BE2C (cell line): ENCODE results near the gene MYOZ3.

ENCODE experiments used
- DNase-seq: peaks from one replicate; pipeline ENCODE4 v3.0.0-alpha.2; 2020
- H3K27me3 ChIP-seq: fragments of 250-450 bp; sonication (Bioruptor Pico); 2 replicates; pipeline ENCODE4 v1.5.1; 2020; ENCODE audit warnings: mild to moderate bottlenecking
- H3K36me3 ChIP-seq: fragments of 250-450 bp; sonication (Bioruptor Pico); 2 replicates; pipeline ENCODE4 v1.5.1; 2020; ENCODE audit warnings: mild to moderate bottlenecking
- H3K4me1 ChIP-seq: fragments of 250-450 bp; sonication (Bioruptor Pico); 2 replicates; pipeline ENCODE4 v1.5.1; 2020
- H3K4me3 ChIP-seq: 2 replicates; pipeline ENCODE4 v1.5.1; 2011; ENCODE audit warnings: low read depth, low read length
- H3K9me3 ChIP-seq: fragments of 250-450 bp; sonication (Bioruptor Pico); 2 replicates; pipeline ENCODE4 v1.5.1; 2020
- TF ChIP-seq, protein P1 (sequence below): IDR thresholded peaks from 2 replicates; pipeline ENCODE4 v1.5.1; 2012; ENCODE audit warnings: mild to moderate bottlenecking, low read depth, low read length

Gene MYOZ3

DNA sequence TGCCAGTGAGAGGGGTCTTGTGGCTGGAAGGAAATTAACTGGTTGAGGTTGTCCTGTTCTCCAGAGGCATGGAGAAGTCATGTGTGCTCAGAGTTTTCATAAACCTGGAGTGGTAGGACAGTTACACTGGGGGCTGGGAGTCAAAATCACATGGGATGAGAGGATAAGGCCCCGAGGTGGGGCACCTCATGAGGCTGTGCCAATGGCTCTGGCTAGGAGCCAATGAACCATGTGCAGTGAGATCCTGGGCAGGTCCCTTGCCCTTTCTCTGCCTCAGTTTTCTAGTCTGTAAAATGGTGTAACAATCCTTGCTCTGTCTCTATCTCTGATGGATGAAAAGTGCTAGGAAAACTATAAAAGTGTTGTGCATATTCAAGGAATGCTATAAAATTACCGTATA, 27.6 kb upstream of the MYOZ3 start:
- Histone ChIP-seq H3K4me1 (peaks cover 17% of the 10 kb centered on the region), H3K27me3 (no peaks in the 10 kb centered on the region), H3K36me3 (no peaks in the 10 kb centered on the region), H3K9me3 (no peaks in the 10 kb centered on the region), H3K4me3 (no peak overlapping the region)
- TF ChIP-seq, protein P1, sequence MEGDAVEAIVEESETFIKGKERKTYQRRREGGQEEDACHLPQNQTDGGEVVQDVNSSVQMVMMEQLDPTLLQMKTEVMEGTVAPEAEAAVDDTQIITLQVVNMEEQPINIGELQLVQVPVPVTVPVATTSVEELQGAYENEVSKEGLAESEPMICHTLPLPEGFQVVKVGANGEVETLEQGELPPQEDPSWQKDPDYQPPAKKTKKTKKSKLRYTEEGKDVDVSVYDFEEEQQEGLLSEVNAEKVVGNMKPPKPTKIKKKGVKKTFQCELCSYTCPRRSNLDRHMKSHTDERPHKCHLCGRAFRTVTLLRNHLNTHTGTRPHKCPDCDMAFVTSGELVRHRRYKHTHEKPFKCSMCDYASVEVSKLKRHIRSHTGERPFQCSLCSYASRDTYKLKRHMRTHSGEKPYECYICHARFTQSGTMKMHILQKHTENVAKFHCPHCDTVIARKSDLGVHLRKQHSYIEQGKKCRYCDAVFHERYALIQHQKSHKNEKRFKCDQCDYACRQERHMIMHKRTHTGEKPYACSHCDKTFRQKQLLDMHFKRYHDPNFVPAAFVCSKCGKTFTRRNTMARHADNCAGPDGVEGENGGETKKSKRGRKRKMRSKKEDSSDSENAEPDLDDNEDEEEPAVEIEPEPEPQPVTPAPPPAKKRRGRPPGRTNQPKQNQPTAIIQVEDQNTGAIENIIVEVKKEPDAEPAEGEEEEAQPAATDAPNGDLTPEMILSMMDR, result no peak
- DNase-seq, result no peak

DNA sequence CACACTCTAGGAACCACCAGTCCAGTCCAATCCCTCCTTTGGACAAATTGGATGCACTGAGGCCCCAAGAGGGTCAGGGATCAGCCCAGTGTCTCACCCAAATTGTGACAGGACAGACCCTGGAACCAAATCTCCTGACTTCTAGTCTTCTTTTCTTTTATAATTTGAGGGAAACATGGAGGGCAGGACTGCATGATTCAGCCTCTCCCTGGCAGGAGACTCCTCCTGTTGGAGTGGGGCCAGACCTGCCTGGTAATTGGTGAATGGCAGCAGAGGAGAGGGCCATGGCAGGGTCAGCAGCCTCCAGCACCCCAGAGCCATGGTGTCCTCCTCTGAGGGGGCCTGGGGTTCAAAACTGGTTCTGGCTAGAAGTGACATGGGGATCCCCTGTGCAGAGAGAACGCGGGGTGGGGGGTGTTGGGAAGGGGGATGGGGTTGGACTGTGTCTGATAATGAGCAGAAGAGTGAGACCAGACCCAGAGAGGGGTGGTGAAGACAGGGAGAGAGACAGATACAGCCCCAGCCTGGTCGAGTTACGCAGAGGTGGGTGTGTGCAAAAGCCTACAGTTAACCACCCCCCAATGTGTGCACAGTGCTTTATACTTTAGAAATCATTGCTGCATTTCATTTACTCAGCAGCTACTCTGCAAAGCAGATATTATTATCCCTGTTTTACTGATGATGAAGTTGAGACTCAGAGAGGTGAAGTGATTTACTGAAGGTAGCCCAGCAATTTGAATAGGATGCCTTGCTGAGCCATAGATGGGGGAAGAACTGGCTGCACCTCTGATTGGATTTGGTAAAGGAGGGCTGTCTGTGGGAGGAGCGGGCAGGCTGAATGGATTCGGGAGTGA, 24.4 kb upstream of the MYOZ3 start:
- Histone ChIP-seq H3K27me3 (no peaks in the 10 kb centered on the region), H3K36me3 (no peaks in the 10 kb centered on the region), H3K4me3 (no peak overlapping the region), H3K9me3 (no peaks in the 10 kb centered on the region), H3K4me1 (peaks cover 45% of the 10 kb centered on the region)
- DNase-seq, result peak; percentile 89
- TF ChIP-seq, protein P1, result 0 out of 2 replicates have a peak, but pooled peaks have one; percentile 5

DNA sequence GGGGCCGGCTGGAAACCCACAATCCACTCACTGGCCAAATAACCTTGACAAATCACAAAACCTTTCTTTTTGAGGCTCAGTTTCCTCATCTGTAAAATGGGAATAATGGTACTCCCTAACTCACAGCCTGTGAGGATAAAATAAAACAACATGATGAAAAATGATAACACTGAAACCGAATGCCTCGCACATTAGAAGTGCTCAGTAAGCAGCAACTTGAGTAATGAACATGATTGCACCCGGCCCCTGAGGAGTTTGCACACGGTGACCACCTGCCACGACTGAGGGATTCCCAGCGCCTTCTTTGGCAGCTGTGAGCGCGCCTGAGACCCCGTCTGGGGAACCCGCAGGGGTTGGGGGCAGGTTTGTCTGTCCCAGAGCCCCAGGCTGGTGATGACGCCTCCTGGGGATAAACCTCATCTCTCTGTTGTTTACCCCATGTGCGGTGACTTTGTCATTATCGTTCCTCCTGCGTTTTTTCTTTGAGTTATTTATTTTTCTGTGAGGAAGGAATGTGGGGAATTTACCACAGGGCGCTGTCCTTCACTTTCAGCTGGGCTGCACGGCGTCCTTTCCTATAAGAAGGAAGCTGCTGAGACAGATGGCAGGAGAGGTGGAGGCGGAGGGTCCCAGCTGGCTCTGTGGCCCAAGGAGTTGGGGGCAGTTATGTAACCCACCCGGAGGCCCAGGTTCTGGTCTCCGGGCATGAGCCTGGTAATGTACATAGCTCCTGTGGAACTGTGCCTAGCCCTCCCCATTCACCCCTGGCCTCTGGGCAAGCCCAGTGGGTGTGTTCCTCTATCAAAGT, 23.6 kb upstream of the MYOZ3 start:
- TF ChIP-seq, protein P1, result no peak
- no peaks in the 10 kb centered on the region for H3K9me3 ChIP-seq
- H3K4me1 ChIP-seq, result peaks cover 53% of the 10 kb centered on the region
- H3K4me3 ChIP-seq, result no peak overlapping the region
- H3K27me3 ChIP-seq, result no peaks in the 10 kb centered on the region
- H3K36me3 ChIP-seq, result no peaks in the 10 kb centered on the region
- no peak for DNase-seq

DNA sequence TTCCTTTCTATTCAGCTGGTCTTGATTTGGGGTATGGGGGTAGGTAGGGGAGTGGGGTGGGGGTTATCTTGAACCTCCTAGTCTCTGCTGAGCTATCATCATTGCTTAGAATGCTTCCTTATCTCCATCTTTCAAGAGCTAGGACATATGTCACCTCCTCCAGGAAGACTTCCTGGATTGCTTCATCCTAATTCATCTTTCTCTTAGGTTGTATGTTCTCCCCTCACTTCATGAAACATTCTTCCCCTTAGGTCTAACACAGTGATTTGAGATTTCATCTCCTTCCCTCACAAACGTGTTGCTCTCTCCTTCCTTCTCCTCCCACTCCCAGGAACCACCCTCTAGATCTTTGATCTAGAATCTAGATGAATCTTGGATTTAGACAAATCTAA, 23.0 kb upstream of the MYOZ3 start:
- DNase-seq, result no peak
- Histone ChIP-seq H3K27me3 (no peaks in the 10 kb centered on the region), H3K36me3 (no peaks in the 10 kb centered on the region), H3K9me3 (no peaks in the 10 kb centered on the region), H3K4me1 (peaks cover 59% of the 10 kb centered on the region), H3K4me3 (no peak overlapping the region)
- TF ChIP-seq, protein P1, result no peak

DNA sequence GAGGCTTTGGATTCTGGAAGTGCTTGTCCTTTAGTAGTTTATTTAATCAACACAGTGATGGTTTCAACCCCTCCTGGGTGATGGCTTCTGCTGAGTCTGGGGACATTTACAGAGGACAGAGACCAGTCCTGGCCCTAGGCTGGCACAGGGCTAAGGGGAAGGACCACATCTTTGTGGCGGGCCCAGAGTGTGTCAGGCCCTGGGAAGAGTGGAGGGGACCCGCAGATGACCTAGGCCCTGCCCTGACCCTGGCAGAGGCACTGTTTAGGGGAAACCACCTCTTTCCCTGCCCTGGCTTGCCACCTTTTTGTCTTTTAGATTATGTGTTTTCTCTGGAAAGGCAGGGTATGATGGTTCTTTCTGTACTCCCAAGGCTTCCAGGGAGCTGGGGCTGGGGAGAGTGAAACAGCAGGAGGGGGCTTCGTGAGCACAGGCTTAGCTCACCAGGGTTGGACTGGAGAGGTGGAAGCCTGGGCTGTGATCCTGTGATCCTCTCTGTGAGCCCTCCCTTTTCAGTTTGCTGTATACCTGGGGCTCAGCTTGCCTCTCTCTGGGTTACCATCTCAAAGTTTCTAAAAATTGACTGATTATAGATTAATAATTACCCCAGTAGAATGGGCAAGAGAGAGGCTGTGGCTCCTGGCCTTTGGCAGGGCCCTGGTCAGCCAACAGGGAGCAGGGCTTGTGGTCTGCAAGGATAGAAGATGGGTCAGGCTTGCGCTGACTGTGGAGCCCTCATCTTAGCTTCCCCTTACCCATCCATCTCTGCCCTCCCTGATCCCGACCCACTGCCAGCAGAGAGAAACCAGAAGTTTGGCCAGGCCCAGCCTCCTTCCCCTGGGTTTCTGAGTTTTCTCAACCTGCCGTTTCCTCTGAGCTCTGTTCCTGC, 22.3 kb upstream of the MYOZ3 start:
- Histone ChIP-seq H3K4me1 (peaks cover 66% of the 10 kb centered on the region), H3K36me3 (no peaks in the 10 kb centered on the region), H3K27me3 (no peaks in the 10 kb centered on the region), H3K4me3 (no peak overlapping the region), H3K9me3 (no peaks in the 10 kb centered on the region)
- TF ChIP-seq, protein P1, result no peak
- DNase-seq, result peak; percentile 4
